Hematopoietic multipotent progenitor cell treated with erythropoietin and hydrocortisone succinate and interleukin-3 and kit ligand, for 8 days (in vitro differentiated cells): ENCODE results near the gene TMPRSS3.

Source experiments
- DNase-seq: peaks from one replicate; pipeline ENCODE4 v3.0.0-alpha.2; 2015

Gene TMPRSS3

DNA sequence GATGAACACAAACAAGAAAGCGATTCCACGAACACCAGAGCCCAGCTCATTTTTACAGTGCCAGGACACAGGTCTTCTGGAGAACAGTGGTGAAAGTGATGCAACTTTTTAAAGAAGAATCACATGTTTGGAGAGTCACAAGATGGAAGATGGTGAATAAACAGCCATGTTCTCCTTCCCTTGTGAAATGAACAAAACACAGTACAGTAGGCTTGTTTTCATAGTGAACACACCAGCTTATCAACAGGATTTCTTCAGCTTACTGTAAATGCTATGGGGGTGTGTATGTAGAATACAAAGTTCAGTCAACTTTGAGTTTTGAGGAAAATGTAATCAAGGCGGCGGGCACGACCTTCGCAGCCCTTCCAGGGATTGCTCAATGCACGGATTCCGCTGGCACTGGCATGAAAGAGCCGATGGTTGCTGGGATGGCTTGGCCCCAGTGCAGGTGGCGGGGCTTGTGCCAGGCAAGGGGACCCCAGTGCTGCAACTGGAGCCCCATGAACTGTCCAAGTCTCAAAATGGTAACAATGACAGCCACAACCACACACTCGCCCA lies 9.7 kb downstream of the TMPRSS3 start:
- DNase-seq, result no peak

DNA sequence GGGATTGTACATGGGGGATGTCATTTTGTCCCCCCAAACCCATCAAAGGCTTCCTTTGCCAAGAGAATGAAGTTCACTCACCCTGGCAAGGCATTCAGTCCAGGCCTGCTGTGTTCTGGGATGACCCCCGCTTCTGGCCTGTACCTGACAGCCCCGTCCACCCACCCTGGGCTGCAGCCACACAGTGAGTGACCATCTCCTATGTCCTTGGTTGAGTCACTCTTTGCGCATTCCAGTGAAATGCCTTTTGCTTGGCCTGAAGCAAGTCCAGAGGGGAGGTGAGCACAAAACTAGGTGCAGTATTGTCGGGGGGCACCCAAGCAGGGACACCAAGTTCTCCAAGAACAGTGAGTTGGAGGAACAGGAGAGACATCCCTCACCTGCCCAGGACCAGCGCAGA lies 10.2 kb downstream of the TMPRSS3 start:
- no peak for DNase-seq

DNA sequence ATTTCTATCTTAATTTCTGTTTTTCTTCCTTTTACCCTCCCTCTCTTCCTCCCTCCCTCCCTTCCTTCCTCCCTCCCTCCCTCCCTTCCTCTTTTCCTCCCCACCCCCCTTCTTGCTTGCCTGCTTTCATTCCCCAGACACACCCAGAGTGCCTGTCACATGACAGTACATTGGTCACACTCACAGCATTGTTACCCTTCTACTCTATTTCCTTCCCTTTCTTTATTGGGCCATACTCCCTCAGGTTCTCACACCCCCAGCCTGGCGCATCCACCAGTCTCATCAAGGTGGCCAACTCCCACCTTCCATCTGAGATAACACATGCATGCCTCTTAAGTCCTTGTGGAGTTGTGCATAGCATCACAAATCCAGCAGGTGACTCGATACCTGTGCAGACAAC lies 10.9 kb downstream of the TMPRSS3 start:
- peak; percentile 21 for DNase-seq

DNA sequence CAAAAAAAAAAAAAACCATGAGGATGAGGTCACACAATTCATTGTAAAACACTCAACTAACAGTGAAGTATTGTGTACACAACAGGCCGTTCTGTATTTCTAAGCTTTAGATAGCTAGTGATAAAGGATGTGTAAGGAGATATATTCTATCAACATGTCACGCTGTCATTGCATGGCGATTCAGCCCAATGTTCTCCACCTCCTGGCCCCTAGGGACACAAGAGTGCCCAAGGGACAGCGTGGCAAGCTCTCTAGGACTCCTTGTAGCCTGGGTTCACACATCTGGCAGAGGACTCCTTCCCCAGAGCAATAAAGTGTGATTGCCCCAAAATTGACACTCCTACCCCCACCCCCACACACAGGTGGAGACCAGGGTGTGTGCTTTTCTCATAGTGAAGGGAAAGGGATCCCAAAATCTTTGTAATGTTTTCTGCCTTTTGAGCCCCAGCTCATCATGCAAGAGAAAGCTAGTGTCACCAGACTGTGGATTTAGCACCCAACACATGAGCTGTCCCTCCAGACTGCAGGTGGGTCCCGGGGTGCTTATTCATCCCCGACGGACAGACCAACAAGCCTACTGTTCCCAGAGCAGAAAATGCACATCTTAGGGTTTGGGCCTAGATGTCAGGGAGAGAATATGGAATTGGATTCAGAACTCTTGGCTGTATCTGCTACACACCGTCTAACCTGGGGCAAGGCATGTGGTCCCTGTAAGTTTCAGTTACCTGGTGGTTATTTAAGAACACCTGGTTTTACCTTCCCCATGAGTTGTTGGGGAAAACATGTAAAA lies 11.5 kb downstream of the TMPRSS3 start:
- DNase-seq, result no peak

DNA sequence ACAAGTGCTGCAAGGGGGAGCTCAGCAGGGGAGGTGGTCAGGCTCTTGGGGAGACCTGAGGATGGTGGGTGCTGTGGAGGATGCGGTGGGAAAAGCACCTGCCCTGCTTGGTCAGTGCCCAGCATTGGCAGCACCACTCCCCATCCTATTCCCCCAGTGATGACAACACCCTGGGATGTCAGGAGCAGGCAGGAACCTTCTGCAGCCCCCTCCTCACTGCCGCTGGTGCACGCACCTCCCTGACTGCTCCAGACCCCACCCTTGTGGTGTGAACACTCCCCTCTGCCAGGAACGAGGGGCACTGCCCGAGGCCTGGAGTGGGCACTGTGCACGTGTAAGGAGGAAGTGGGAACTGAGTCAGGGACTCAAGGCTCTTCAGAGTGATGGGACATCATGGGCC lies 12.5 kb downstream of the TMPRSS3 start:
- DNase-seq, result no peak

DNA sequence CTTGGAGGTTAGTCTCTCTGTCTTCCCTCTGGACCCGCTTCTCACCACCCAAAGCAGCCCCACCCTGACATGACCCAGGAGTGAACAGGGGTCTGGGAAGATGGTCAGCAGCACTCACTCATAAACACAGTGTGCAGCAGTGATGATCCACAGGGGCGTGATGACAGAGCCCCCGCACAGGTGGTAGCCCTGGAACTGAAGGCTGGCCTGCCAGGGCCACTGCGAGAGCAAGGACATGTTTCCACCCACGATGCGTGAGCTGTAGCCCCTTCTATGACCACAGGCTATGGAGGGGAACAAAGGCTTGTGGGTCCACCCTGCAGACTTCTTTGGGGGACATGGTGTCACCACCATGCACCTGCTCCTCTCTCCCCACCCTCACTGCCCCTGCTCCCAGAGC lies 12.9 kb downstream of the TMPRSS3 start:
- DNase-seq, result no peak

DNA sequence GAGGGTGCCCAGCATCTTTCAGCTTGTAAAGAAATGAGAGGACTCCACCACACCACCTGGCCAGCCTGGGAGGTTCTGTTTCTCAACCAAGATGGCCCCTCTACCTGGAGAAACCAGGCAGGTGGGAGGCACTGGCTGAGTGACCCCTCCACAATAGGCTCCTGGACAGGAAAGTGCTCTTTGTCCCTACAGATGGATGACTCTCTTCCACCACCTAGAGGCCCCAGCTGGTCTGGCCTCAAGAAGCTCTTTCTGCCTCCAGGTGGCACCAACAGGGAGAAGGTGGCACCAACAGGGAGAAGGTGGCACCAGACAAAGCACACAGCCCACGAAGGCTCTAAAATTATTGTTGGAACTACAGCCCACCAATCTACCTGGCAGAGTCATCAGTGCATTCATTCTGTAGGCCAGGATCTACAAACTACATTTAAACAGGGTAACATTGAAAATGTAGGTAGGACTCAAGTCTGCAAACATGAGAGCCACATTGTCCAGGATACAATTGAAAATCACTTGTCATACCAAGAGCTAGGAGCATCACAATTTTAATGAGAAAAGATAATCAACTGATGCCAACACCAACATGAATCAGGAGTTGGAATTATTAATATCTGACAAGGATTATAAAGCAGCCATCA lies 14.4 kb downstream of the TMPRSS3 start:
- peak; percentile 70 for DNase-seq

DNA sequence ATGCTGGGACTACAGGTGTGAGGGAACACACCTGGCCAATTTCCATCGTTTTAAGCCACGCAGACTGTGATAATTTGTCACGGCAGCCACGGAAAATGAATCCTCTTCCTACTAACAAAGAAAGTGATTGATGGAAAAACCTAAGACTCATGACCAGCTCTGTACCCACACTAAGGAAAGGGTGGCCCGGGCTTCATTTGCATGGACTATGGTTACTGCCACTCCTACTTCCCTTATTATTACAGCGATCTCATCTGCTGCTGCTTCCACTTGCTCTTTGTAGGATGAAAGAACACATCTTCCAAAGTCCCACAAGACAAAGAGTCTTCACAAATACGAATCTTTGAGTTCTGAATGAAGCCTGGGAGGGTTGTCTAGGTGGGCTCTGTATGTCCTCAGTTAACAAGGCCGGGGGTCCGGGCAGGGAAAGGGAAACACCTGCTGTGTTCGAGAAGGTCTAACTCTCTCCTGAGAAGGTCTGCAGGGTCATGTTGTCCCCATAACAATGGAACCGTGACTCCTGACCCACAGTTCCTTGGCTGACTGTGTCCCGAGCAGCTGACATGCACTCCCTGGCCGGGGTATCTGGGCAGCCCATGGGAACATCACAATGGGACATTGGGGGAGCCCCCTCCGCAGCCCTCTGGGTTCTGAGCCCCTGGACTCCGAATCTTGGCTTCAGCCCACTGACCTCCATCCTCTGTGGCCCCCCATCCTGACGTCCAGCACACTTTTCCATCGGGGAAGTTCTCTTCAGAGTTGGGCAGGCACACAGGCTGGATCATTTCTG lies 16.2 kb downstream of the TMPRSS3 start:
- no peak for DNase-seq

DNA sequence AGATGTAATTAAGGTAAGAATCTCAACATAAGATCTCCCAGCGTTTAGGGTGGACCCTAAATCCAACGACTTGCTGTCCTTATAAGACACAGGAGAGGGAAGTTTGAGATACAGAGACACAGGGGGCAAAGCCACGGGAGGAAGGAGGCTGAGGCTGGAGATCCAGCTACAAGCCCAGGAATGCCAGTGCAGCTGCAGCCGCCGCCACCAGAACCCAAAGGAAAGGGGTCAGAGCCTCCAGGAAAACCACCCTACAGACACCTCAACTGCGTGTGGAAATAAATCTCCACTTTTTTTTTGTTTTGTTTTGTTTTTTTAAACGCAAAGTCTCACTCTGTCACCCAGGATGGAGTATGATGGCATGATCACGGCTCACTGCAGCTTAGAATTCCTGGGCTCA lies 17.4 kb downstream of the TMPRSS3 start:
- no peak for DNase-seq

DNA sequence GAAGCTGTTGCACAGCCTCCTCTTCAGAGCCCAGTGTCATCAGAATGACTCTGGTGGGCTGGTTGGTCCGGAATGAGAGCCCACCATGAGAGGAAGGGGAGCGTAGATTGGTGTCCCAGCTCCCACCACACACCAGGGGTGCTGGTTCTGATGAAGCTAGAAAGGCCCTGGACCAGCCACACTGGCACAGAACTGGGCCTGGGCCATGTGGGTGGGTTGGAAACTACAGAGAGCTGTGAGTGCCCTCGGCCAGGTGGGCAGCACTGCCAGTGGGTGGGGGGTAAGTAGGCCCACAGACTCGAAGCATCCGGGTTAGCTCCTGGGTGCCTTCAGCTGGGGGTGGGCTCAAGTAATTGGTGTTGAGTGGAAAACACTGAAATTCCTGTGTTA lies 17.9 kb downstream of the TMPRSS3 start:
- DNase-seq, result no peak

DNA sequence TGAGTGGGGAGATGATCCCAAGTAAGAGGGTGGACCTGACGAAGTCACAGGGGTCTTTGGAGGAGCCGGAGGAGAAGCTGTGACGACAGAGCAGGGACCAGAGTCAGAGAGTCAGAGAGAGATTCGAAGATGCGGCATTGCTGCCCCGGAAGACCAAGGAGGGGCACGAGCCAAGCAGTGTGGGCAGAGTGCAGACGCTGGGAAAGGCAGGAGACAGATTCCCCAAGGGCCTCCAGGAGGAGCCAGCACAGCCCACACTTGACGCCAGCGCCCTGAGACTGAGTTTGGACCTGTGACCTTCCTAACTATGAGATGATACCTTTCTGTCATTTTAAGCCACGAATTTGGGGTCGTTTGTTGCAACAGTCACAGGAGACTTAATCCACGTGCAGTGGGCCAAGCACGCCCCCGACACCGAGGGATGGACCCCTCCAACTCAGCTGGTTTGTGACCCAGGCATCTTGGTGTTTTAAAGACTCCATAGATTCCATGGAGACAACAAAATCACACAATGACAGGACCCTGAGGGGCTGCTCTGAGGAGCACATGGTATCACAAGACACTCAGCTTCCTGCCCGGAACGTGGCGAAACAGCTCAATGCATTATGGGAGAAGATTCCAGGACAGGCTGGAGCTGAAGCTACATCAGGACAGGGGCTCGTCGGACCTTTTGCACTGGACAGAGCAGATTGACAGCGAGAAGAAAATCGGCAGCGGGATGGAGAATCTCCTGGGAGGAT lies 18.5 kb downstream of the TMPRSS3 start:
- no peak for DNase-seq

DNA sequence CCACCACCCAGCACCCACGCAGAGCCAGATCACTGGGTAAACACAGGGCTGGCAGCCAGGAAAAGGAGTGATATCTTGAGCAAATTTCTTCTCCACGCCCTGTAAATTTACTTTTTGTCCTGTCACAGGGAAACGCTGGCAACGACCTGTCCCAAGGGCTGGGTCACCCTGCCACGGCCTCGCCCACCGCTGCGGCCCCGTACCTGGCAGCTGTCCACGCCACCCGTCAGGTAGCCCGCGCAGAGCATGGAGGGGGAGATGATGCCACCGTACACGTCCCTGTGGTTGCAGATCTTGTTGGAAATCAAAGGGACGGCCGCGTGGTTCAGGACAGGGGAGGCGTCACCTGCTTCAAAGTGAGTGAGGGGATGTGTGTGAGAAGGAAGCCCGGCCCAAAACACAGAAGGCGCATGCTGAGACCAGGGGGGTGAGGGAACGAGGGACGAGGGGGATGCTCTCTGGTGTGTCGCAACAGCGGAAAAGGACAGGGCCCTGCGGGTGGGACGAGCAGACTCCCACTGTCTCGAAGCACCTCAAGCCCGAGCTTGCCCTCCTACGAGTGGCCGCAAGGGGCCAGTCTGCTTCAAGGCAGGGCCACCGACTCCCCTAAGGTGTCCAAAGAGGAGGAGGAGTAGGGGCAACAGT lies 19.4 kb downstream of the TMPRSS3 start:
- DNase-seq, result no peak

DNA sequence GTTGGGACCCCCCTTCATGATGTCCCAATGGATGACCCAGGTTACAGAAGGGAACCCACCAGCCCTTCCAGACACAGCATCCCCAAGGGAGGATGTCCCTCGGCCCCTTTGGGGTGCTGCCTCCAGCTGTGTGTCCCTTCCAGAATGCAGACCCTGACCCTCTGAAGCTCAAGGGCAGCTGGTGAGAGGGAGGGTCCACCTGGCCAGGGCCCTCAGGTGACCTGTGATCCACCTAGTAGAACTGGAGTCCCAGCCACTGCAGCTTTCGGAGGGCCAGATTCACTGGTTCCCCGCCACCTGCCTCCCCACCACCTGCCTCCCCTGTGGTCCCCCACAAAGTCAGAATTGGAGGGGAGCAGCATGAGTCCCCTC lies 19.9 kb downstream of the TMPRSS3 start:
- DNase-seq, result no peak

DNA sequence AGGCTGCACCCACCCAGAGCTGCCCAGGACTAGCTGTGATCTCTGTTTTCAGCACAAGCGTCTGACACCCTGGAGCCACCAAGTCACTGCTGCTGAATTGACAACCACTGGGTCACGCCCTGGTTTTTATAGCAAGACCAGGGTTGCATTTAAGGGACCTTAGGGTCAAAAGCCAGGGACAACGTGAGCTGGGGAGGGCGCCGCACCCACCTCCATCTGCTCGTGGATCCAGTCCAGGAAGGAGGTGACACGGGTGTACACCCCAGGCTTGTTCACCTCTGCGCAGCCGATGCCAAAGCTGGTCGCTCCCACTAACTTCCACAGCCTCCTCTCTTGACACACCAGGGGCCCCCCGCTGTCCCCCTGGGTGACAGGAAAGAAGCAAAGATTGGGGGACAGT lies 20.3 kb downstream of the TMPRSS3 start:
- no peak for DNase-seq

DNA sequence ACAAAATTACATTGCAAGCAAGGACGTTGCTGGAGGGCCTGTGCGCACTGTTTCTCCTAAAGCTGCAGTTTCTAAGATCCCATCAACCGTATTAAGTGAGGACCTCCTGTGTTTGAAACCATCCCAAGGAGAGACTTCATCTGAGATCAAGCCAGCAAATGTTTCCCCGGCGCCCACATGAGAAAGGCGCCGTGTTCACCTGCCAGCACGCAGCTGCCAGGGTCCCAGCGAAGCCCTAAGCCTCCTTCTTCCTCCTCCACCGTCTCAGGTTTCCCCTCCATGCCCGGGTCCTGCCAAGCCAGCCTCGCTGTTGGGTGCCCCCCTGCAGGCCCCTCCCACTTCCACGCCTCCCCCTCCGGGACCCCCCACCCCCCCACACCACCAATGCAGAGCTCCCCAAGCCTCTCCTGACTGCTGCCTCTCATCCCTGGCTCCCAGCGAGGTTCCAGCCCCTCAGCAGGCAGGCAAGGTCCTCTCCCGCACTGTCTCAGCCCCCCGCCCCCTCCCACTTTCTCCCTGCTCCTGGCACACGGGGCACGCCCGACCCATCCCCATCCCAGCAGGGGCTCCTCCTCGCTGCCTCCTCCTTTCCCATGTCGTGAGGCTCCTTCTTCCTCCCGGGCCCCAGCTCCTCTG lies 20.9 kb downstream of the TMPRSS3 start:
- DNase-seq, result no peak

DNA sequence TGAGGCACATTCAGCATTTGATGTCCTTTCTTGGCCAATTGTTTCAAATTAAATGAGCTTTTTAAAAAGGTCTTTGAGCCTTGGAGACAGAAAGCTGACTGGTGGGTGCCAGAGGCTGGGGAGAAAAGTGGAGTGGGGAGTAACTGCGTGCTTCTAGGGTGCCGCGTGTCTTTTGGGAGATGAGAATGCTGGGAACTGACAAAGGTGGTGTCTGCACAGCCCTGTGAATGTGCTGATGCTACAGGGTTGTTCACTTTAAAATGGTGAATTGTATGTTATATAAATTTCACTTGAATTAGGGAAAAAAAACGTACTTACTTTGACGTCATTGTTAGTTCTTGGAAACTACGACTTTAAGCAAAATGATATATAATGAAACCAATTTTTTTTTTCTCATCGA lies 21.4 kb downstream of the TMPRSS3 start:
- DNase-seq, result no peak

DNA sequence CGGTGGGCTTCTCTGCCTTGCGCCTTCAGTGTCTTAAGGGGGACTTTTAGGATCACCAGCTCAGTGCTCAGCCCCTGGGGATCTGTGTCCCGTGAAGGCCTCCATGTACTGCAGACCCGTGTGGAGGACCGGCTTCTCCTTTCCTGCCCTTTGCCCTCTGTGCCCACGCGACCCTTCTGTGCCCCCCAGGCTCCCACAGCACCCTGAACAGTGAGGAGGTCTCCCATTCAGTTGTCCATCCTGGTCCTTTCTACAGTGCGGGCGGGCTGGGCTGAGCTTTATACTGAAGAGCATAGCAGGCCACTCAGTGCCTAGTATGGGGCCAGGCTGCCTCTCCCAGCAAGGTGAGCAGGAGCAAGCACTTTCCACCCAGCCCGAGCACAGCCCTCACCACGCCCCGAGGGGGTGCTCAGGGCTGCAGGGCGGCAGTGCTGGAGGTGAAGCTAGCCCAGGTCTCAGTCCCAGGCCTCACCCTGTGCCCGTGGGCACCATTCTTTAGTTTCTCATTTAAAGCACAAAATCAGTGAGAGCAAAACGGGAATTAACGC lies 21.9 kb downstream of the TMPRSS3 start:
- no peak for DNase-seq

DNA sequence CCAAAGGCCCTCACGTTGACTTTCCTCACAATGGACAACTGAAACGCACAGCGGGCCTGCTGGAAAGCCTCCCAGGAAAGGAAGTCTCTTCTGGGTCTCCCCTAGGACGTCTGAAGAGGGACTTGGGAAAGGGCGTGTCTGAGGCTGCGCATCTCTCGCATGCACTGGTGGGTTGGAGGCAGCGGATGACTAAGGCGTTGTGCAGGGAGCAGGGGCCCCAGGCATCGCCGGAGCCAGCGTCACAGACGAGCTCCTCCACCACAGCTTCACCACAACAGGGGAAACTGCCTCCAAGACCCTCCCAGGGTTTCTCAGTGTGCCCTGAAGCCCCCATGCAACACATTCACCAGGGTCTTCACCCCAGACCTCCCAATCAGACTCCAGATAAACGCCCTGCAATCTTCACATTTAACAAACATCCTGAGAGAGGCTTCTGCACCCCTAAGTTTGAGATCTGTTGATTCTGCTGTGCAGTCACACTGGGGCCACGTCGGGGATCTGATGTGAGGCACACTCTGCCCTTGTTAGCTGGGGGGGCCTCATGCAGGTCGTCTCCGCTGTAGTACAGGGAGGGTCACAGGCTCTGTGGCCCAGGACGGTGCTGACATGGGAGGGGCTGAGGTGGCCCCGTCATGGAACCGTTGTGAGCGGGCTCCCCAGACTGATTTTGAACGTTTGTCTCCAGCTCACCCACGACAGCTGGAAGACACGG lies 22.5 kb downstream of the TMPRSS3 start:
- no peak for DNase-seq

DNA sequence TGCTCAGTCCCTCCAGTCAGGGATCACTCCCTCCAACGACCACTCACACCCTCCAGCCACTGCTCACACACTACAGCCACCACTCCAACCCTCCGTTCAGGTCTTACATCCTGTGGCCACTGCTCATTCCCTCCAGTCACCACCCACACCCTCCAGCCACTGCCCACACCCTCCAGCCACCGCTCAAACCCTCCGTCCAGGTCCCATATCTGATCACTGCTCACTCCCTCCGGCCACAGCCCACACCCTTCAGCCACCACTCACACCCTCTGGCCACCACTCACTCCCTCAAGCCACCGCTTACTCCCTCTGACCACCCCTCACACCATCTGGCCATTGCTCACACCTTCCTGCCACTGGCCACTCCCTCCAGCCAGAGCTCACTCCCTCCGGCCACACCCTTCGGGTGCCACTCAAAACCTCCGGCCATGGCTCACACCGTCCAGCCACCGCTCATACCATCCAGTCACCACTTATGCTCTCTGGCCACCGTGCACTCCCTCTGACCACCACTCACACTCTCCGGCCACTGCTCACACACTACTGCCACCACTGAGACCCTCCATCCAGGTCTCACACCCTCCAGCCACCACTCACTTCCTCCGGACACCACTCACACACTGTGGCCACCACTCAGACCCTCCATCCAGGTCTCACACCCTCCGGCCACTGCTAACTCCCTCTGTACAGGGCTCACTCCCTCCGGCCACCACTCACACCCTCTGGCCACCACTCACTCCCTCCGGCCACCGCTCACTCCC lies 24.8 kb downstream of the TMPRSS3 start:
- no peak for DNase-seq

DNA sequence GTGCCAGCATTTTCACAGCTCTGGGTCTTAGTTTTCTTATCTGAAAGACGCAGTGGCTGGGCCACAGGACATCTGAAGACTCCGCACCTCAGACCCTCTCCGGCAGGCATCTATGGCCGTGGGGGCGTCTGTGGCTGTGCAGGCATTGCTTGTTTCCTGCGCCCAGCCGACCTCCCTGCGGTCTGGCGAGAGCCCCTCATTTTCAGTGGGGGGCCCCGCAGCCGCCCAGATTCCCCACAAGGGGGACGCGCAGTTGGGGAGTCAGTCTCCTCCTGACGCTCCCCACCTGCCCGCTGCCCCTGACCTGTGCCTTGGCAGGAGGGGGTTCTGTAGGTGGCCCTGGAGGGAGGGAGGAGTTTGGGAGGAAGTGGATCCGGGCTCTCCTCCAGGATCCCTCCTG lies 26.0 kb downstream of the TMPRSS3 start:
- DNase-seq, result no peak
